GM18499 (cell line): ENCODE measurements around the gene PSMB2.
"Not testable (repeated sequence)": the region's sequence is repeated elsewhere in the genome, so short reads cannot be mapped to it uniquely, and the experiment has no call there.

ENCODE experiments used
- ATAC-seq: cut with Tn5 transposase; IDR thresholded peaks from one replicate; pipeline ENCODE4 v1.9.1; 2021; ENCODE audit warnings: moderate number of reproducible peaks; ENCODE audit not compliant: insufficient read depth, unreplicated experiment

The PSMB2 gene

GRCh38 chr1:35595684-35596083 is 45.6 kb downstream of the PSMB2 start:
- ATAC-seq: no peak

GRCh38 chr1:35594005-35594760 is 47.1 kb downstream of the PSMB2 start:
- no peak for ATAC-seq

- no peak for ATAC-seq
Observed at GRCh38 chr1:35592991-35593769, 48.1 kb downstream of the PSMB2 start.

GRCh38 chr1:35591211-35591610 is 50.1 kb downstream of the PSMB2 start:
- no peak for ATAC-seq

- ATAC-seq: no peak
Observed at GRCh38 chr1:35590476-35591040, 50.8 kb downstream of the PSMB2 start.

GRCh38 chr1:35589516-35590427 is 51.6 kb downstream of the PSMB2 start:
- no peak for ATAC-seq

GRCh38 chr1:35588197-35588910 is 53.0 kb downstream of the PSMB2 start:
- ATAC-seq: no peak

GRCh38 chr1:35587736-35588135 is 53.6 kb downstream of the PSMB2 start:
- no peak for ATAC-seq

- no peak for ATAC-seq
Observed at GRCh38 chr1:35586808-35587207, 54.5 kb downstream of the PSMB2 start.

- not testable (repeated sequence) for ATAC-seq
Observed at GRCh38 chr1:35585805-35586204, 55.5 kb downstream of the PSMB2 start.

GRCh38 chr1:35585281-35585680 is 56.0 kb downstream of the PSMB2 start:
- no peak for ATAC-seq

- not testable (repeated sequence) for ATAC-seq
Observed at GRCh38 chr1:35581621-35582020, 59.7 kb downstream of the PSMB2 start.

GRCh38 chr1:35580949-35581388 is 60.4 kb downstream of the PSMB2 start:
- no peak for ATAC-seq

- no peak for ATAC-seq
Observed at GRCh38 chr1:35577071-35577998, 64.0 kb downstream of the PSMB2 start.

- not testable (repeated sequence) for ATAC-seq
Observed at GRCh38 chr1:35576766-35577070, 64.6 kb downstream of the PSMB2 start.

- ATAC-seq: no peak
Observed at GRCh38 chr1:35576061-35576765, 65.1 kb downstream of the PSMB2 start.

- ATAC-seq: no peak
Observed at GRCh38 chr1:35575416-35575958, 65.8 kb downstream of the PSMB2 start.
